ENCODE measurements around the gene EDN1. TPM values are rescaled to one million over a fixed set of nuclear protein-coding genes. Genes with fewer than 3 reads are reported as not detected.

Gene EDN1
- total and polyA plus RNA-seq, 2 of the 13 experiments (the other 11 are each of a cell fraction or from before 2014, with no cell fraction given), result 0.15 to 1.2 TPM

- DNase-seq (ENCODE audit: low spot score), result no peak
- H3K9me3 ChIP-seq (ENCODE audit: low read length), result no peaks in the 10 kb centered on the region
- H3K27ac ChIP-seq (ENCODE audit: extremely low read length, insufficient read depth, low read length), result no peak overlapping the region
- POLR2A ChIA-PET, result no interaction called here
- in situ Hi-C loops (cut with HindIII; ENCODE audit: extremely low pct_ligation_motif_present, low pct_unique_long_range_greater_than_20kb), result no loop called here
- H3K4me2 ChIP-seq (ENCODE audit: low read depth, low read length), result no peak overlapping the region
- no peaks in the 10 kb centered on the region for H3K79me2 ChIP-seq (ENCODE audit: insufficient read depth, low read length)
- 71% methylated on average over 2 of the region's 2 CpGs for WGBS (ENCODE audit: low lambda C conversion rate)
- intact Hi-C loops (cut with micrococcal nuclease; ENCODE audit: unreplicated experiment), result no loop called here
- H3K36me3 ChIP-seq (replicated peaks in 1 of 2; ENCODE audit: control insufficient read depth in 1 of 2, insufficient read depth in 2 of 2, low read length in 2 of 2), result no peaks in the 10 kb centered on the region
- no peaks in the 10 kb centered on the region for H4K20me1 ChIP-seq (ENCODE audit: insufficient read depth, low read length)
- no peak for FAIRE-seq
- H3K4me1 ChIP-seq (ENCODE audit: insufficient read depth, low read length), result no peaks in the 10 kb centered on the region
- CTCF ChIA-PET (ENCODE audit: low intra/inter-chr PET ratio, low total read pairs), result no interaction called here
- H3K27me3 ChIP-seq (ENCODE audit: control insufficient read depth in 1 of 2, insufficient read depth in 2 of 2, low read length in 2 of 2), result no peaks in the 10 kb centered on the region
- BruUV-seq (replicated peaks), result no TSS peak
- H3K4me3 ChIP-seq (replicated peaks in 1 of 3; ENCODE audit: insufficient read depth in 1 of 3, low read depth in 2 of 3, low read length in 3 of 3), result no peak overlapping the region
- no peak overlapping the region for H2AFZ ChIP-seq (ENCODE audit: low read length)
- no peak for ATAC-seq
- TF ChIP-seq ZNF564 (CRISPR knock-in tag; IDR thresholded peaks at IDR 0.05), result peak; percentile 84; the same call in 1 of the 2 replicates
- TF ChIP-seq, protein P1, sequence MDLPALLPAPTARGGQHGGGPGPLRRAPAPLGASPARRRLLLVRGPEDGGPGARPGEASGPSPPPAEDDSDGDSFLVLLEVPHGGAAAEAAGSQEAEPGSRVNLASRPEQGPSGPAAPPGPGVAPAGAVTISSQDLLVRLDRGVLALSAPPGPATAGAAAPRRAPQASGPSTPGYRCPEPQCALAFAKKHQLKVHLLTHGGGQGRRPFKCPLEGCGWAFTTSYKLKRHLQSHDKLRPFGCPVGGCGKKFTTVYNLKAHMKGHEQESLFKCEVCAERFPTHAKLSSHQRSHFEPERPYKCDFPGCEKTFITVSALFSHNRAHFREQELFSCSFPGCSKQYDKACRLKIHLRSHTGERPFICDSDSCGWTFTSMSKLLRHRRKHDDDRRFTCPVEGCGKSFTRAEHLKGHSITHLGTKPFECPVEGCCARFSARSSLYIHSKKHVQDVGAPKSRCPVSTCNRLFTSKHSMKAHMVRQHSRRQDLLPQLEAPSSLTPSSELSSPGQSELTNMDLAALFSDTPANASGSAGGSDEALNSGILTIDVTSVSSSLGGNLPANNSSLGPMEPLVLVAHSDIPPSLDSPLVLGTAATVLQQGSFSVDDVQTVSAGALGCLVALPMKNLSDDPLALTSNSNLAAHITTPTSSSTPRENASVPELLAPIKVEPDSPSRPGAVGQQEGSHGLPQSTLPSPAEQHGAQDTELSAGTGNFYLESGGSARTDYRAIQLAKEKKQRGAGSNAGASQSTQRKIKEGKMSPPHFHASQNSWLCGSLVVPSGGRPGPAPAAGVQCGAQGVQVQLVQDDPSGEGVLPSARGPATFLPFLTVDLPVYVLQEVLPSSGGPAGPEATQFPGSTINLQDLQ (CRISPR knock-in tag; IDR thresholded peaks at IDR 0.05), result no peak
- no peak overlapping the region for H3K9ac ChIP-seq (ENCODE audit: insufficient read depth, low read depth, low read length)
Observed at GRCh38 chr6:12309070-12309469, 18.9 kb downstream of the EDN1 start.

DNA sequence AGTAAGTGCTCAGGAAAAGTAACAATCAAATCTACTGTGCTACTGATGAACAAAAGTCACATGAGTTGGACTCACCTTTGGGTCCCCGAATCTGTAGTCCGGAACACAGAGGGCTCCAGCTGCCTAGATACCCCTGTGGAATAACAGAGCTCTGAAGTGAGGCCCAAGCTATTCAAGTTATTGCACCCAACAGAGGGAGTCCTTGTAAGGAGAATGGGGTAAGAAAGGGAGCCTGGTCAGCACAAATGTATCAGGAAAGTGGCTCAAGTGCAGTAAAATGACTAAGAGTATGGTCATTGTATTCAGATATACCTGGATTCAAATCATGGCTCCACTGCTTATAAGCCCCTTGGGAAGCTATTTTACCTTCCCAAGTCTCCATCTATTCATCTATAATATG lies 20.9 kb downstream of the EDN1 start:
- intact Hi-C loops (cut with micrococcal nuclease; ENCODE audit: unreplicated experiment), result no loop called here
- Histone ChIP-seq H3K9me3 (ENCODE audit: low read length) (no peaks in the 10 kb centered on the region), H3K4me1 (ENCODE audit: insufficient read depth, low read length) (no peaks in the 10 kb centered on the region), H4K20me1 (ENCODE audit: insufficient read depth, low read length) (no peaks in the 10 kb centered on the region), H3K36me3 (replicated peaks in 1 of 2; ENCODE audit: control insufficient read depth in 1 of 2, insufficient read depth in 2 of 2, low read length in 2 of 2) (no peaks in the 10 kb centered on the region), H3K9ac (ENCODE audit: insufficient read depth, low read depth, low read length) (no peak overlapping the region), H3K4me3 (replicated peaks in 1 of 3; ENCODE audit: insufficient read depth in 1 of 3, low read depth in 2 of 3, low read length in 3 of 3) (no peak overlapping the region), H3K27me3 (ENCODE audit: control insufficient read depth in 1 of 2, insufficient read depth in 2 of 2, low read length in 2 of 2) (no peaks in the 10 kb centered on the region), H3K27ac (ENCODE audit: extremely low read length, insufficient read depth, low read length) (no peak overlapping the region), H3K4me2 (ENCODE audit: low read depth, low read length) (no peak overlapping the region), H3K79me2 (ENCODE audit: insufficient read depth, low read length) (no peaks in the 10 kb centered on the region), H2AFZ (ENCODE audit: low read length) (no peak overlapping the region)
- TF ChIP-seq UBTF (CRISPR knock-in tag; IDR thresholded peaks at IDR 0.05), result no peak
- TF ChIP-seq STAG1 (CRISPR knock-in tag; IDR thresholded peaks at IDR 0.05), result peak; percentile 64
- no peak for TF ChIP-seq SRY (CRISPR knock-in tag; IDR thresholded peaks at IDR 0.05)
- no peak for TF ChIP-seq ZNF280B (CRISPR knock-in tag; IDR thresholded peaks at IDR 0.05; ENCODE audit: borderline replicate concordance)
- no peak for TF ChIP-seq ZNF792 (CRISPR knock-in tag; IDR thresholded peaks at IDR 0.05)
- peak; percentile 52 for TF ChIP-seq CTCF (CRISPR knock-in tag; IDR thresholded peaks at IDR 0.05)
- 0 out of 2 replicates have a peak, but pooled peaks have one; percentile 24 for TF ChIP-seq MAFF (IDR thresholded peaks at IDR 0.05; ENCODE audit: low read depth, low read length)
- TF ChIP-seq MAFK (conservative IDR thresholded peaks at IDR 0.05 in 1 of 2, IDR thresholded peaks at IDR 0.05 in 1 of 2; ENCODE audit: low read length in 2 of 2), result peak; percentile 40 to 52; a peak in 3 of 4 replicates
- ChIA-PET CTCF (ENCODE audit: low intra/inter-chr PET ratio, low total read pairs) (no interaction called here), POLR2A (no interaction called here)
- 57% methylated on average over 2 of the region's 2 CpGs for WGBS (ENCODE audit: low lambda C conversion rate)
- DNase-seq (ENCODE audit: low spot score) (no peak), FAIRE-seq (peak; percentile 23), ATAC-seq (peak; percentile 52; the same call in 1 of the 3 replicates)
- no TSS peak for BruUV-seq (replicated peaks)
- in situ Hi-C loops (cut with HindIII; ENCODE audit: extremely low pct_ligation_motif_present, low pct_unique_long_range_greater_than_20kb), result no loop called here
